ENCODE data around the gene SYNJ2.

GRCh38 chr6:158057213-158057987, 75.7 kb downstream of the SYNJ2 start:
- TF ChIP-seq EZH2 (IDR thresholded peaks at IDR 0.05; ENCODE audit: insufficient read depth, poor library complexity, severe bottlenecking) (no peak), EZH2phosphoT487 (IDR thresholded peaks at IDR 0.05; ENCODE audit: insufficient read depth, low read depth) (no peak)
